ENCODE results near the gene ARHGEF16.

DNA sequence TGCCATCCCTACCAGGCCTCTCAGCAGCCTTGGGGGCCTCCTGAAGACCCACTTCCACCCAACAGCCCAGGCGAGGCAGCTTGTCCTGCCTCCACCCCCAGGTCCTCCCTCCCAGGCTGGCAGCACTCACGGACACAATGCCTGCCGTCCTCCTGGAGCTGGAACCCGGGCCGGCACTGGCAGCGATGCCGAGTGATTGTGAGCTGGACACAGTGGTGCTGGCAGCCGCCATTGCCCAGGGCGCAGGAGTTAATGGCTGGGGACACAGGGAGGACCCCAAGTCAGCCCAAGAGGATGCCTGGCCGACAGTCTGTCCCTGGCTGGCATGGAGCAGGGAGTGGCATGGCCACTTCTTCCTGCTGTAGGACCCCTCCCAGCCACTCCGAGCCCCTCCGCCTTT lies 60.8 kb downstream of the ARHGEF16 start:
- TF ChIP-seq, protein P1, sequence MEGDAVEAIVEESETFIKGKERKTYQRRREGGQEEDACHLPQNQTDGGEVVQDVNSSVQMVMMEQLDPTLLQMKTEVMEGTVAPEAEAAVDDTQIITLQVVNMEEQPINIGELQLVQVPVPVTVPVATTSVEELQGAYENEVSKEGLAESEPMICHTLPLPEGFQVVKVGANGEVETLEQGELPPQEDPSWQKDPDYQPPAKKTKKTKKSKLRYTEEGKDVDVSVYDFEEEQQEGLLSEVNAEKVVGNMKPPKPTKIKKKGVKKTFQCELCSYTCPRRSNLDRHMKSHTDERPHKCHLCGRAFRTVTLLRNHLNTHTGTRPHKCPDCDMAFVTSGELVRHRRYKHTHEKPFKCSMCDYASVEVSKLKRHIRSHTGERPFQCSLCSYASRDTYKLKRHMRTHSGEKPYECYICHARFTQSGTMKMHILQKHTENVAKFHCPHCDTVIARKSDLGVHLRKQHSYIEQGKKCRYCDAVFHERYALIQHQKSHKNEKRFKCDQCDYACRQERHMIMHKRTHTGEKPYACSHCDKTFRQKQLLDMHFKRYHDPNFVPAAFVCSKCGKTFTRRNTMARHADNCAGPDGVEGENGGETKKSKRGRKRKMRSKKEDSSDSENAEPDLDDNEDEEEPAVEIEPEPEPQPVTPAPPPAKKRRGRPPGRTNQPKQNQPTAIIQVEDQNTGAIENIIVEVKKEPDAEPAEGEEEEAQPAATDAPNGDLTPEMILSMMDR (IDR thresholded peaks at IDR 0.05): no peak
- no peak for TF ChIP-seq OVOL2 (CRISPR knock-in tag; IDR thresholded peaks at IDR 0.05; ENCODE audit: borderline replicate concordance)

Data from WTC11 (cell line).